Progenitor cell of endocrine pancreas (in vitro differentiated cells): ENCODE data around the gene CTSS. TPM values are rescaled to one million over a fixed set of nuclear protein-coding genes. Genes with fewer than 3 reads are reported as not detected.
"Not testable (repeated sequence)": the region's sequence is repeated elsewhere in the genome, so short reads cannot be mapped to it uniquely, and the experiment has no call there.

ENCODE experiments used
- DNase-seq: peaks from one replicate; pipeline ENCODE4 v3.0.0; 2021; ENCODE audit warnings: low spot score; ENCODE audit not compliant: unreplicated experiment
- H3K27ac Mint-ChIP-seq: 2 replicates; pipeline ENCODE4 v1.8.0; 2021; ENCODE audit warnings: mild to moderate bottlenecking, moderate library complexity, mixed read lengths
- H3K27me3 Mint-ChIP-seq: 2 replicates; pipeline ENCODE4 v1.8.0; 2021; ENCODE audit warnings: mixed read lengths
- H3K36me3 Mint-ChIP-seq: 2 replicates; pipeline ENCODE4 v1.8.0; 2022; ENCODE audit warnings: mixed read lengths; ENCODE audit not compliant: insufficient read depth
- H3K4me1 Mint-ChIP-seq: 2 replicates; pipeline ENCODE4 v1.8.0; 2021; ENCODE audit warnings: low read depth, mixed read lengths
- H3K4me3 Mint-ChIP-seq: 2 replicates; pipeline ENCODE4 v1.8.0; 2021; ENCODE audit warnings: low read depth, mild to moderate bottlenecking, moderate library complexity, mixed read lengths
- H3K9me3 Mint-ChIP-seq: 2 replicates; pipeline ENCODE4 v1.8.0; 2021; ENCODE audit warnings: low read depth, mixed read lengths
- total RNA-seq: library from RNA; stranded (reverse); gene quantifications from 2 replicates; pipeline ENCODE4 v1.2.1, GENCODE V29; 2021
- TF ChIP-seq, protein P1 (sequence below): fragments of 200-600 bp; sonication (generic); IDR thresholded peaks from one replicate; pipeline ENCODE4 v1.5.0; 2021; ENCODE audit warnings: antibody characterized with exemption, mild to moderate bottlenecking; ENCODE audit not compliant: unreplicated experiment

The CTSS gene
- total RNA-seq, 1 donor from 2014 or later = 0.17 TPM

DNA sequence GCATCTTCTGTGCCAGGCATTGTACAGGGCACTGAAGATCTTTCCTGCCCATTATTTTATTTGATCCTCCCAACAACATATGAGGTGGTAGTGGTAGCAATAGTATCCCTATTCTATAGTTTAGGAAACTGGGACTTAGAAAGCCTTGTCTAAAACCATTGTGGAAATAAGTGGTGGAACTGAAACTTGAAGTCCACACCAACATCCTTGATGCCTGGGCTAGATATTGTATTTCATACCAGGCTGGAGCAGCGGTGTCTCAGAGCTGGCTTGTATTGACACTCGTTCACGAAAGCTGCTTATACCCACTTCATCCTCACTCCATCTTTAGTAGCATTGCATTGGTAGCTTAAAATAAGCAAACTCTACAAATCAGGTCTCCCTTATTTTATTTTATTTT, 9.7 kb upstream of the CTSS start:
- Mint-ChIP-seq H3K36me3 (peaks cover 1% of the 10 kb centered on the region), H3K4me1 (peaks cover 5% of the 10 kb centered on the region), H3K9me3 (peaks cover 2% of the 10 kb centered on the region), H3K27ac (no peak overlapping the region), H3K4me3 (no peak overlapping the region), H3K27me3 (no peaks in the 10 kb centered on the region)
- no peak for DNase-seq
- TF ChIP-seq, protein P1, sequence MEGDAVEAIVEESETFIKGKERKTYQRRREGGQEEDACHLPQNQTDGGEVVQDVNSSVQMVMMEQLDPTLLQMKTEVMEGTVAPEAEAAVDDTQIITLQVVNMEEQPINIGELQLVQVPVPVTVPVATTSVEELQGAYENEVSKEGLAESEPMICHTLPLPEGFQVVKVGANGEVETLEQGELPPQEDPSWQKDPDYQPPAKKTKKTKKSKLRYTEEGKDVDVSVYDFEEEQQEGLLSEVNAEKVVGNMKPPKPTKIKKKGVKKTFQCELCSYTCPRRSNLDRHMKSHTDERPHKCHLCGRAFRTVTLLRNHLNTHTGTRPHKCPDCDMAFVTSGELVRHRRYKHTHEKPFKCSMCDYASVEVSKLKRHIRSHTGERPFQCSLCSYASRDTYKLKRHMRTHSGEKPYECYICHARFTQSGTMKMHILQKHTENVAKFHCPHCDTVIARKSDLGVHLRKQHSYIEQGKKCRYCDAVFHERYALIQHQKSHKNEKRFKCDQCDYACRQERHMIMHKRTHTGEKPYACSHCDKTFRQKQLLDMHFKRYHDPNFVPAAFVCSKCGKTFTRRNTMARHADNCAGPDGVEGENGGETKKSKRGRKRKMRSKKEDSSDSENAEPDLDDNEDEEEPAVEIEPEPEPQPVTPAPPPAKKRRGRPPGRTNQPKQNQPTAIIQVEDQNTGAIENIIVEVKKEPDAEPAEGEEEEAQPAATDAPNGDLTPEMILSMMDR = no peak

DNA sequence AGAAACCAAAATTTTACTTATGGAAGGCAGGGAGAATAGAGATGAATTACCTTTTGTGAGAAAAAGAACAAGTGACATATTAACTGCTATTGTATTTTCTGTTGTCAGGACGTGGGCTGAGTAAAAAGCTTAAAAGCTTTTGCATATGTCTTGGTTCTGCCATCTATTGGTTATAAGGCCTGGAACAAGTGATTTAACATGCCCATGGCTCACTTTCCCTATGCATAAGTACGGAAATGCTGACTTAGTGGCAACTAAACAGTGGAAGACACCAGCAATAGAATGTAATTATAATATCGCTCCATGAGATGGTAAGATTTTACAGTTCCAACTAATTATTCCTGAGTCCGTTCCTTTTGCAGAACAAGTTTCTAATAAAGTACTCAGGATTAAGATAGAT, 6.7 kb upstream of the CTSS start:
- H3K36me3 Mint-ChIP-seq = no peaks in the 10 kb centered on the region
- H3K4me3 Mint-ChIP-seq = no peak overlapping the region
- DNase-seq = no peak
- H3K27ac Mint-ChIP-seq = no peak overlapping the region
- no peaks in the 10 kb centered on the region for H3K27me3 Mint-ChIP-seq
- no peaks in the 10 kb centered on the region for H3K9me3 Mint-ChIP-seq
- peaks cover 5% of the 10 kb centered on the region for H3K4me1 Mint-ChIP-seq
- TF ChIP-seq, protein P1 = no peak

DNA sequence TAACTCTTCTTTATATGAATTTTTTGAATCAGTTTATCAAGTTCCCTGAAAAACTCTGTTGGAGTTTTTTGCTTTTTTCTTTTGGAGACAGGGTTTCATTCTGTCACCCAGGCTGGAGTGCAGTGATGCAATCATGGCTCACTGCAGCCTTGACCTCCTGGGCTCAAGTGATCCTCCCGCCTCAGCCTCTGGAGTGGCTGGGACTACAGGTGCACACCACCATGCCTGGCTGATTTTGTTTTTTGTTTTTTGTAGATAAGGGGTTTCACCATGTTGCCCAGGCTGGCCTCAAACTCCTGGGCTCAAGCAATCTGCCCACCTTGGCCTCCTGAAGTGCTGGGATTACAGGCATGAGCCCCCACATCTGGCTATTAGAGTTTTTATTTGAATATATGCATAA, 2.1 kb upstream of the CTSS start:
- DNase-seq, H3K4me1 Mint-ChIP-seq, H3K36me3 Mint-ChIP-seq, H3K27ac Mint-ChIP-seq, H3K9me3 Mint-ChIP-seq, H3K27me3 Mint-ChIP-seq, H3K4me3 Mint-ChIP-seq: not testable (repeated sequence)

DNA sequence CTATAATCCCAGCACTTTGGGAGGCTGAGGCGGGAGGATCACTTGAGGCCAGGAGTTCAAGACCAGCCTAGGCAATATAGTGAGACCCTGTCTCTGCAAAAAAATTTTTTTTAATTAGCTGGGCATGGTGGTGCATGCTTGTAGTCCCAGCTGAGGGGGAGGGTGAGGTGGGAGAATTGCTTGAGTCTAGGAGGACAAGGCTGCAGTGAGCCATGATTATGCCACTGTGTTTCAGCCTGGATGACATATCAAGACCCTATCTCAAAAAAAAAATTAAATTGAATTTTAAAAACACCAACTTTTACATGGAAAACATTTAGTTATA, 361 bp upstream of the CTSS start:
- H3K4me1 Mint-ChIP-seq, H3K9me3 Mint-ChIP-seq, H3K27ac Mint-ChIP-seq: not testable (repeated sequence)

DNA sequence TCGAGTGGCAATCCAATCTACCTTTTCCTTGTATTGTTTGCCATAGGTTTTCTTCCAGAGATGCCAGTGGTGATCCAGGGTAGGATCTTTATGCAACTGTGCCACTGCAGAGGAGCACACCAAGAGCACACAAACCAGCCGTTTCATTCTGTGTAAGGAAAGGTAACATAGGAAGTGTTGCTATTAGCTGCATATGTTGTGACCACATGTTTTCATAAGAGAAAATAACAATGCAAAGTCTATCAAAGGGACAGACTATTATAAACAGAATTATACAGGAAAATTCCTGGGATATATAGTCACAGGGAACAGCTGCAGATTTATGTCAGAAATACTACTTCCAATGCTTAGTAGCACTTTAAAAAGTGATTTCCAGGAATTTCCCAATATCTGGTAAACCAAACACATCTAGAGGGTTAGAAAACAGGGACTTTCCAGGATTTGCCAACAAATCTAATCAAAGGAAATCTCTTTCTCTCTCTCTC, 919 bp downstream of the CTSS start:
- no peak overlapping the region for H3K4me3 Mint-ChIP-seq
- TF ChIP-seq, protein P1 = no peak
- H3K27me3 Mint-ChIP-seq = no peaks in the 10 kb centered on the region
- H3K27ac Mint-ChIP-seq = no peak overlapping the region
- H3K36me3 Mint-ChIP-seq = peaks cover 3% of the 10 kb centered on the region
- H3K9me3 Mint-ChIP-seq = peaks cover 7% of the 10 kb centered on the region
- peaks cover 1% of the 10 kb centered on the region for H3K4me1 Mint-ChIP-seq
- DNase-seq = no peak

More for the DNA sequence above, 361 bp upstream of the CTSS start:
- H3K27me3 Mint-ChIP-seq, H3K36me3 Mint-ChIP-seq, H3K4me3 Mint-ChIP-seq, DNase-seq: not testable (repeated sequence)

DNA sequence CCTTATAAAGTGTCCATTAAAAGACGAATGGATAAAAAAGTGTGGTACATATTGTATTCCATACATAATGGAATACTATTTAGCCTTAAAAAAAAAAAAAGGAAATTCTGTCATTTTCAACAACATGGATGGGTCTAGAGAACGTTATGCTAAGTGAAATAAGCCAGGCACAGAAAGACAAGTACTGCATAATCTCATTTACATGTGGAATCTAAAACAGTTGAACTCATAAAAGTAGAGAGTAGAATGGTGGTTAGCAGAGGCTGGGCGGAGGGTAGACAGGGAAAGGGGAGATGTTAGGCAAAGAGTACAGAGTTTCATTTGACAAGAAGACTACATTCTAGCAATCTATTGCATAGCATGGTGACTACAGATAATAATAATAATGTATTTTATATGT, 2.6 kb downstream of the CTSS start:
- H3K27ac Mint-ChIP-seq = no peak overlapping the region
- peaks cover 8% of the 10 kb centered on the region for H3K9me3 Mint-ChIP-seq
- no peak for DNase-seq
- no peaks in the 10 kb centered on the region for H3K27me3 Mint-ChIP-seq
- no peak overlapping the region for H3K4me3 Mint-ChIP-seq
- peaks cover 1% of the 10 kb centered on the region for H3K4me1 Mint-ChIP-seq
- TF ChIP-seq, protein P1 = no peak
- peaks cover 3% of the 10 kb centered on the region for H3K36me3 Mint-ChIP-seq
